ENCODE results near the gene IFNAR2. TPM values are rescaled to one million over a fixed set of nuclear protein-coding genes. Genes with fewer than 3 reads are reported as not detected.

The IFNAR2 gene
- polyA plus RNA-seq, 1 of the 3 experiments (the other 2 are of a cell fraction), result 10.4 TPM

- Histone ChIP-seq H3F3A (replicated peaks; ENCODE audit: insufficient read depth) (peaks cover 10% of the 10 kb centered on the region), H2AFZ (ENCODE audit: low read depth) (no peak overlapping the region), H3K36me3 (replicated peaks in 1 of 2; ENCODE audit: control insufficient read depth in 1 of 2, insufficient read depth in 2 of 2, low read length in 1 of 2) (no peaks in the 10 kb centered on the region), H3K4me2 (no peak overlapping the region), H3K9me3 (no peaks in the 10 kb centered on the region), H3K27me3 (ENCODE audit: insufficient read depth) (no peaks in the 10 kb centered on the region), H3K27ac (ENCODE audit: low read depth in 2 of 2, low read length in 1 of 2) (no peak overlapping the region), H3K9ac (no peak overlapping the region), H3K79me2 (ENCODE audit: insufficient read depth) (no peaks in the 10 kb centered on the region), H3K4me1 (ENCODE audit: control insufficient read depth in 1 of 2, insufficient read depth in 2 of 2, low read depth in 1 of 2, low read length in 1 of 2) (peaks cover 0 to 5% of the 10 kb centered on the region in 2 experiments; a peak in 3 of 4 replicates), H3K4me3 (ENCODE audit: low read depth in 2 of 2, low read length in 1 of 2) (no peak overlapping the region), H4K20me1 (ENCODE audit: insufficient read depth) (no peaks in the 10 kb centered on the region), H3K9me2 (no peaks in the 10 kb centered on the region)
- DNase-seq, result no peak
- 35% methylated on average over 4 of the region's 4 CpGs for WGBS (ENCODE audit: low lambda C conversion rate)
- ChIA-PET CTCF (interaction anchor here (0.7 kb wide), 1 partner anchor 238 kb away, joined by 3 read pairs; no protein-coding TSS in a partner anchor), POLR2A (no interaction called here)
- TF ChIP-seq MXI1 (IDR thresholded peaks at IDR 0.05; ENCODE audit: low read depth, low read length), result no peak
- TF ChIP-seq RFX5 (IDR thresholded peaks at IDR 0.05; ENCODE audit: low read length), result no peak
- TF ChIP-seq RAD21 (IDR thresholded peaks at IDR 0.05; ENCODE audit: low read length), result no peak
- TF ChIP-seq USF2 (IDR thresholded peaks at IDR 0.05; ENCODE audit: borderline replicate concordance, low read depth, low read length), result no peak
- no peak for TF ChIP-seq SIN3A (IDR thresholded peaks at IDR 0.05; ENCODE audit: borderline replicate concordance, low read depth, low read length)
- TF ChIP-seq RCOR1 (IDR thresholded peaks at IDR 0.05; ENCODE audit: low read length), result no peak
- TF ChIP-seq CTCF (IDR thresholded peaks at IDR 0.05), result no peak
- no peak for TF ChIP-seq EZH2phosphoT487 (IDR thresholded peaks at IDR 0.05; ENCODE audit: borderline replicate concordance, low read depth)
- no peak for TF ChIP-seq FOSL2 (IDR thresholded peaks at IDR 0.05; ENCODE audit: borderline replicate concordance, low read depth)
- no peak for TF ChIP-seq POLR2AphosphoS5 (IDR thresholded peaks at IDR 0.05; ENCODE audit: low read depth, low read length)
- TF ChIP-seq FOXM1 (IDR thresholded peaks at IDR 0.05; ENCODE audit: low read depth), result no peak
- TF ChIP-seq FOXJ3 (CRISPR knock-in tag; IDR thresholded peaks at IDR 0.05), result no peak
- TF ChIP-seq REST (IDR thresholded peaks at IDR 0.05; ENCODE audit: low read depth, low read length), result no peak
- TF ChIP-seq TEAD4 (IDR thresholded peaks at IDR 0.05; ENCODE audit: borderline replicate concordance, insufficient read depth), result no peak
- TF ChIP-seq TCF12 (IDR thresholded peaks at IDR 0.05), result no peak
Measured at GRCh38 chr21:33207449-33208149, 22.1 kb upstream of the IFNAR2 start.

Measured in SK-N-SH (cell line).